Loucy (cell line): Measurements from ENCODE around the gene INTS11.

Source experiments
- H2AFZ ChIP-seq: fragments of 200-600 bp; sonication (generic); 2 replicates; pipeline ENCODE4 v1.6.0; 2016; ENCODE audit warnings: antibody characterized with exemption, mild to moderate bottlenecking, low read length, moderate library complexity
- H3F3A ChIP-seq: fragments of 200-600 bp; 2 replicates; pipeline ENCODE4 v1.6.0; 2016; ENCODE audit warnings: antibody characterized with exemption, low read depth, mild to moderate bottlenecking
- H3K27me3 ChIP-seq: fragments of 200-600 bp; sonication (generic); 2 replicates; pipeline ENCODE4 v1.6.1; 2014; ENCODE audit warnings: low read length, mild to moderate bottlenecking; ENCODE audit not compliant: insufficient read depth, poor library complexity, severe bottlenecking
- H3K36me3 ChIP-seq: fragments of 200-600 bp; sonication (generic); 2 replicates; pipeline ENCODE4 v1.6.1; 2016; ENCODE audit warnings: low read length; ENCODE audit not compliant: insufficient read depth
- H3K4me1 ChIP-seq: fragments of 200-600 bp; sonication (generic); 2 replicates; pipeline ENCODE4 v1.5.1; 2014; ENCODE audit warnings: low read length, mild to moderate bottlenecking; ENCODE audit not compliant: insufficient read depth, poor library complexity, severe bottlenecking
- H3K4me2 ChIP-seq: fragments of 200-600 bp; sonication (generic); 2 replicates; pipeline ENCODE4 v1.6.0; 2014; ENCODE audit warnings: antibody characterized with exemption, low read length, low read depth, mild to moderate bottlenecking; ENCODE audit not compliant: poor library complexity, severe bottlenecking
- H3K4me3 ChIP-seq: fragments of 200-600 bp; sonication (generic); 2 replicates; pipeline ENCODE4 v1.5.1; 2014; ENCODE audit warnings: low read length, mild to moderate bottlenecking, mixed read lengths; ENCODE audit not compliant: poor library complexity, severe bottlenecking
- H3K79me2 ChIP-seq: fragments of 200-600 bp; sonication (generic); 2 replicates; pipeline ENCODE4 v1.6.1; 2014; ENCODE audit warnings: low read length; ENCODE audit not compliant: insufficient read depth
- H3K9ac ChIP-seq: fragments of 200-600 bp; sonication (generic); 2 replicates; pipeline ENCODE4 v1.6.0; 2014; ENCODE audit warnings: mild to moderate bottlenecking, low read depth, low read length, moderate library complexity; ENCODE audit not compliant: poor library complexity, severe bottlenecking
- H3K9me2 ChIP-seq: fragments of 200-600 bp; sonication (generic); replicated peaks from 2 replicates; pipeline ENCODE4 v1.6.1; 2016; ENCODE audit warnings: low read depth, low read length, mixed read lengths
- H3K9me3 ChIP-seq: fragments of 200-600 bp; sonication (generic); 2 replicates; pipeline ENCODE4 v1.6.1; 2014; ENCODE audit warnings: mild to moderate bottlenecking, antibody characterized with exemption, low read length, low read depth; ENCODE audit not compliant: insufficient read depth
- H4K20me1 ChIP-seq: fragments of 200-600 bp; sonication (generic); 2 replicates; pipeline ENCODE4 v1.6.0; 2014; ENCODE audit warnings: antibody characterized with exemption, low read length, mild to moderate bottlenecking; ENCODE audit not compliant: insufficient read depth, poor library complexity, severe bottlenecking
- CTCF ChIP-seq: fragments of 200-600 bp; sonication (generic); conservative IDR thresholded peaks from 2 replicates; pipeline ENCODE4 v1.5.1; 2014; ENCODE audit warnings: mild to moderate bottlenecking, antibody characterized with exemption, low read length
- EZH2phosphoT487 ChIP-seq: fragments of 200-600 bp; IDR thresholded peaks from 2 replicates; pipeline ENCODE4 v1.6.1; 2018; ENCODE audit warnings: antibody characterized with exemption, mild to moderate bottlenecking, moderate library complexity, borderline replicate concordance

Gene INTS11

DNA sequence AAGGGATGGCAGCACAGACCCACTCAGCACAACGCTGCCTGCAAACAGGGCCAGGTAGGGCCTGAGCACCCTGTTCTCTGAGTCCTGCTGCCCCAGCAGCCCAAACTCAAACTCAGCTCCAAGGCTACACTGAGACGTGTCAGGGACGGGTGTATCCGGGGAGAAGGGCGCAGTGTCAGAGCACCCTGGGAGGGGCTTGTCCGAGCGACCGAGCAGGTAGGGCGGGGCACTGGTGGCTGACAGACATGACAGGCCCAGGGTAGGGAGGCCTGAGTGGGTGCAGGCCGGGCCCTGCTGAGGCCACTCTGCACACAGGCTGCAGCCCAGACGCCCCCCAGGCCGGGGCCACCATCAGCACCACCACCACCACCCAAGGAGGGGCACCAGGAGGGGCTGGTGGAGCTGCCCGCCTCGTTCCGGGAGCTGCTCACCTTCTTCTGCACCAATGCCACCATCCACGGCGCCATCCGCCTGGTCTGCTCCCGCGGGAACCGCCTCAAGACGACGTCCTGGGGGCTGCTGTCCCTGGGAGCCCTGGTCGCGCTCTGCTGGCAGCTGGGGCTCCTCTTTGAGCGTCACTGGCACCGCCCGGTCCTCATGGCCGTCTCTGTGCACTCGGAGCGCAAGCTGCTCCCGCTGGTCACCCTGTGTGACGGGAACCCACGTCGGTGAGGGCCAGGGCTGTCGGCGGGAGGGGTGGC lies 38.7 kb downstream of the INTS11 start:
- TF ChIP-seq EZH2phosphoT487: no peak
- TF ChIP-seq CTCF: no peak
- Histone ChIP-seq H3K4me3 (no peak overlapping the region), H3K9me3 (no peaks in the 10 kb centered on the region), H3K27me3 (no peaks in the 10 kb centered on the region), H3K36me3 (no peaks in the 10 kb centered on the region), H3F3A (no peaks in the 10 kb centered on the region), H3K9me2 (no peaks in the 10 kb centered on the region), H4K20me1 (no peaks in the 10 kb centered on the region), H3K4me1 (no peaks in the 10 kb centered on the region), H3K9ac (no peak overlapping the region), H3K79me2 (no peaks in the 10 kb centered on the region), H2AFZ (no peak overlapping the region), H3K4me2 (no peak overlapping the region)

- no peaks in the 10 kb centered on the region for H3K9me2 ChIP-seq
- TF ChIP-seq CTCF: no peak
- TF ChIP-seq EZH2phosphoT487: no peak
- H3K27me3 ChIP-seq: no peaks in the 10 kb centered on the region
- H3F3A ChIP-seq: no peaks in the 10 kb centered on the region
- no peaks in the 10 kb centered on the region for H3K36me3 ChIP-seq
- no peaks in the 10 kb centered on the region for H3K79me2 ChIP-seq
- no peak overlapping the region for H3K9ac ChIP-seq
- H3K9me3 ChIP-seq: no peaks in the 10 kb centered on the region
- no peak overlapping the region for H2AFZ ChIP-seq
- H3K4me3 ChIP-seq: no peak overlapping the region
- H4K20me1 ChIP-seq: no peaks in the 10 kb centered on the region
- H3K4me1 ChIP-seq: no peaks in the 10 kb centered on the region
- no peak overlapping the region for H3K4me2 ChIP-seq
Observed at GRCh38 chr1:1285102-1285571, 39.3 kb downstream of the INTS11 start.

DNA sequence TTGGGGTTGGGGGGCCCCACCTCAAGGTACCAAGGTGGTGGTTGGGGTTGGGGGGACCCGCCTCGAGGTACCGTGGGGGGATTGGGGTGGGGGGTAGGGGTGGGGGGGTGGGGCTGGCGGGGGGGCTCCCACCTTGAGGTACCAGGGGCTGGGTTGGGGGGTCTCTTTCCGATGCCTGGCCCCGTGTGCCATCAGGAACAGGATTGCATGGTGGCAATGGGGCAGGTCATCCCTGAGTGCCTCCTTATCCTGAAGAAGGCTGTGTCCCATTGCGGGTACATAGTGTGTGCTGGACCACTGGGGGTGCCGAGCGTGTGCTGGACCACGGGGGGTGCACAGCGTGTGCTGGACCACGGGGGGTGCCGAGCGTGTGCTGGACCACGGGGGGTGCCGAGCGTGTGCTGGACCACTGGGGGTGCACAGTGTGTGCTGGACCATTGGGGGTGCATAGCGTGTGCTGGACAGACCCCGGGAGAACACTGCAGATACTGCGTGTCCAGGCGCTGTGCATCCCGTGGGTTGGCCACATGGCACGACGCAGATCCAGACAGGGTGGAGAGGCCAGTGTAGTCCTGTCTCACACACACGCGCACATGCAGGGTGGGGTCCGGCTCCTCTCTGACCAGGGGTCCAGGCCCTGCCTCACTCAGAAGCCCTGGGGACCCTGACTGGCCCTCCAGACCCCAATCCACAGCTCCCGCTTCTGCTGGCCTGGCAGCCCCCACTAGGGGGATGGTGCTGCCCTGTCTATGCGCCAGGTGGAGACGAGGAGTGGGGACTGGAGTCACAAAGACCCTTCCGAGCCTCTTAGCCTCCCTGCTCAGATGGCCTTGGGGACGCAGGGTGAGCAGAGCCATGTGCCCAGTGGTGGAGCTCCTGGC lies 40.0 kb downstream of the INTS11 start:
- Histone ChIP-seq H3K27me3 (no peaks in the 10 kb centered on the region), H3K9ac (no peak overlapping the region), H3K4me1 (no peaks in the 10 kb centered on the region), H2AFZ (no peak overlapping the region), H3K9me3 (no peaks in the 10 kb centered on the region), H3F3A (no peaks in the 10 kb centered on the region), H4K20me1 (no peaks in the 10 kb centered on the region), H3K36me3 (no peaks in the 10 kb centered on the region), H3K4me2 (no peak overlapping the region), H3K4me3 (no peak overlapping the region), H3K79me2 (no peaks in the 10 kb centered on the region), H3K9me2 (no peaks in the 10 kb centered on the region)
- TF ChIP-seq EZH2phosphoT487: no peak
- no peak for TF ChIP-seq CTCF
